ENCODE results near the gene PROM1. TPM values are rescaled to one million over a fixed set of nuclear protein-coding genes. Genes with fewer than 3 reads are reported as not detected.

The PROM1 gene
- total RNA-seq, 1 donor from 2014 or later, result 55.9 TPM

DNA sequence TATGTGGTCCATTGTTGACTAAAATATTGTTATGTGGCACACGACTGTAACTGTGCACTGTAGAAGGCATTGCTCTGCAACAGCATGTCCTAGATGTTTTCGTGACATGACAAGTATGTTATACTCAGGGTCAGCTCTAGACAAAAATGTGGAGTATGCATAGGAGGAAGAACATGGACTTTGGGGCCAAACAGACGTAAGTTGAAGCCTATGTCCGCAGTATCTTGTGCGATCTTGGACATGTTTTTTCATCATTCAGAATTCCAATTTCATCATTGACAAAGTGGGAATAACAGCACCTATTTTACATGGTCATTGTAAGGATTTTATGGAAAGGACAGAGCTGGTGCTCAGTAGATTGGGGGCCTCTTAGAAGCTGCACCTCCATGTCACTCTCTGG lies 27.7 kb upstream of the PROM1 start:
- Histone ChIP-seq H3K4me2 (no peak overlapping the region), H3K79me2 (ENCODE audit: low read depth) (no peaks in the 10 kb centered on the region), H3K9me3 (ENCODE audit: low read depth) (no peaks in the 10 kb centered on the region), H4K20me1 (ENCODE audit: low read depth) (no peaks in the 10 kb centered on the region), H3K36me3 (no peaks in the 10 kb centered on the region), H3K4me3 (no peak overlapping the region), H3F3A (ENCODE audit: low read depth) (no peaks in the 10 kb centered on the region), H3K27ac (no peak overlapping the region), H3K27me3 (no peaks in the 10 kb centered on the region), H2AFZ (replicated peaks) (no peak overlapping the region), H3K9ac (no peak overlapping the region), H3K4me1 (no peaks in the 10 kb centered on the region)
- DNase-seq (ENCODE audit: low spot score), result no peak
- Mint-ChIP-seq H3K4me3 (no peak overlapping the region), H3K4me1 (no peaks in the 10 kb centered on the region), H3K36me3 (no peaks in the 10 kb centered on the region), H3K27me3 (ENCODE audit: insufficient read depth, low read depth) (peaks cover 2% of the 10 kb centered on the region), H3K27ac (no peak overlapping the region), H3K9me3 (no peaks in the 10 kb centered on the region)
- TF ChIP-seq EZH2 (IDR thresholded peaks at IDR 0.05), result no peak
- no peak for TF ChIP-seq EZH2phosphoT487 (IDR thresholded peaks at IDR 0.05)
- TF ChIP-seq CTCF (IDR thresholded peaks at IDR 0.05), result no peak

DNA sequence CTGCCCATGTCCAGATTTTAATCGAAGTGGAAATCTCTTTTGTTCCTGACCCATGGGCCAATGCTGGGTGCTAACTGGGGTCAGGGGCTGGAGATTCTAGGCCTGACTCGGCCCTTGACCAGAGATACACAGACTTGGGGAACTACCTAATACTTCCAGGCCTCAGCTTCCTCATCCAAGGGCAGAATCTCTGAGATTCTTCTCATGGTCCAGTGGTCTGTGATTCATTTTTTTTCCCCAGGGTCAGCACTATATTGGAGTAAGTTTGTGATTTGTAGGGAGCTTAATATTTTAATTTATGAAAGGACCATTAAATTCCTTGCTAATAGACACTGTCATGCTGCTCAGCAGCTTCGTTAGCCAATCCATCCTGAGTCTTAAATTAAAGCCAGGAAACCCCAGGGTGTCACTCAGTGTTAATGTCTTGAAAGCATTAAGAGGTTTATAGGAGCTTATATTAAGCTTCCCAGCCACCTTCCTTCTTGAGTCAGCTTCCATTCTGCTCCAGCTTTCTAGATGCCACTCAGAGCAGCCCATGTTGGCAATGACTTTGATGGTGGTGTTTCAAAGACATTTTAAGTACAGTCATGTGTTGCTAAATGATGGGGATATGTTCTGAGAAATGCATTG lies 27.0 kb upstream of the PROM1 start:
- Histone ChIP-seq H3K4me1 (no peaks in the 10 kb centered on the region), H3K79me2 (ENCODE audit: low read depth) (no peaks in the 10 kb centered on the region), H3K36me3 (no peaks in the 10 kb centered on the region), H3K9me3 (ENCODE audit: low read depth) (no peaks in the 10 kb centered on the region), H3K9ac (no peak overlapping the region), H3K4me3 (no peak overlapping the region), H4K20me1 (ENCODE audit: low read depth) (no peaks in the 10 kb centered on the region), H3K27ac (no peak overlapping the region), H2AFZ (replicated peaks) (no peak overlapping the region), H3K27me3 (no peaks in the 10 kb centered on the region), H3K4me2 (no peak overlapping the region), H3F3A (ENCODE audit: low read depth) (no peaks in the 10 kb centered on the region)
- no peak for TF ChIP-seq EZH2 (IDR thresholded peaks at IDR 0.05)
- TF ChIP-seq EZH2phosphoT487 (IDR thresholded peaks at IDR 0.05), result no peak
- no peak for TF ChIP-seq CTCF (IDR thresholded peaks at IDR 0.05)
- Mint-ChIP-seq H3K4me3 (no peak overlapping the region), H3K36me3 (no peaks in the 10 kb centered on the region), H3K9me3 (no peaks in the 10 kb centered on the region), H3K4me1 (no peaks in the 10 kb centered on the region), H3K27ac (no peak overlapping the region), H3K27me3 (ENCODE audit: insufficient read depth, low read depth) (peaks cover 2% of the 10 kb centered on the region)
- no peak for DNase-seq (ENCODE audit: low spot score)

DNA sequence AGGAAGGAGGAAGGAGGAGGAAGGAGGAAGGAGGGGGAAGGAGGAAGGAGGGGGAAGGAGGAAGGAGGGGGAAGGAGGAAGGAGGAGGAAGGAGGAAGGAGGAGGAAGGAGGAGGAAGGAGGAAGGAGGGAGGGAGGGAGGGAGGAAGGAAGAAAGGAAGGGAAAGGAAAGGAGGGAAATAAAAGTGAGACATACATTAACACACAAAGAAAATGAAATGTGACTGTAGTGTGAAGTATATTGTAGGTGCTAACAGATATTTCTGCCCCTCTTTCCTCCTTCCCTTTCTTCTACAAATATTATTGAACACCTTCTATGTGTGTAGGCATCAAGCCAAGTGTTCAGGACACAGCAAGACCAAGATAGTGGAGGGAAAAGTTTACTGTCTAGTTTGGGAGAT lies 26.4 kb upstream of the PROM1 start:
- no peaks in the 10 kb centered on the region for H3K36me3 Mint-ChIP-seq
- H3K27me3 ChIP-seq, result no peaks in the 10 kb centered on the region
- H3K27ac Mint-ChIP-seq, result no peak overlapping the region
- H3K9me3 ChIP-seq (ENCODE audit: low read depth), result no peaks in the 10 kb centered on the region
- H3K36me3 ChIP-seq, result no peaks in the 10 kb centered on the region
- no peak for DNase-seq (ENCODE audit: low spot score)
- H3F3A ChIP-seq (ENCODE audit: low read depth), result no peaks in the 10 kb centered on the region
- H3K27me3 Mint-ChIP-seq (ENCODE audit: insufficient read depth, low read depth), result peaks cover 2% of the 10 kb centered on the region
- no peak overlapping the region for H3K4me3 Mint-ChIP-seq
- no peak overlapping the region for H3K4me2 ChIP-seq
- no peaks in the 10 kb centered on the region for H3K4me1 Mint-ChIP-seq
- H2AFZ ChIP-seq (replicated peaks), result no peak overlapping the region
- no peak overlapping the region for H3K27ac ChIP-seq
- H3K4me3 ChIP-seq, result no peak overlapping the region
- TF ChIP-seq EZH2 (IDR thresholded peaks at IDR 0.05) (no peak), EZH2phosphoT487 (IDR thresholded peaks at IDR 0.05) (no peak), CTCF (IDR thresholded peaks at IDR 0.05) (no peak)
- no peaks in the 10 kb centered on the region for H3K4me1 ChIP-seq
- H4K20me1 ChIP-seq (ENCODE audit: low read depth), result no peaks in the 10 kb centered on the region
- H3K9me3 Mint-ChIP-seq, result no peaks in the 10 kb centered on the region
- no peaks in the 10 kb centered on the region for H3K79me2 ChIP-seq (ENCODE audit: low read depth)
- H3K9ac ChIP-seq, result no peak overlapping the region

All from neural progenitor cell (in vitro differentiated cells).